Measurements from ENCODE around the gene ACLY.

The ACLY gene

DNA sequence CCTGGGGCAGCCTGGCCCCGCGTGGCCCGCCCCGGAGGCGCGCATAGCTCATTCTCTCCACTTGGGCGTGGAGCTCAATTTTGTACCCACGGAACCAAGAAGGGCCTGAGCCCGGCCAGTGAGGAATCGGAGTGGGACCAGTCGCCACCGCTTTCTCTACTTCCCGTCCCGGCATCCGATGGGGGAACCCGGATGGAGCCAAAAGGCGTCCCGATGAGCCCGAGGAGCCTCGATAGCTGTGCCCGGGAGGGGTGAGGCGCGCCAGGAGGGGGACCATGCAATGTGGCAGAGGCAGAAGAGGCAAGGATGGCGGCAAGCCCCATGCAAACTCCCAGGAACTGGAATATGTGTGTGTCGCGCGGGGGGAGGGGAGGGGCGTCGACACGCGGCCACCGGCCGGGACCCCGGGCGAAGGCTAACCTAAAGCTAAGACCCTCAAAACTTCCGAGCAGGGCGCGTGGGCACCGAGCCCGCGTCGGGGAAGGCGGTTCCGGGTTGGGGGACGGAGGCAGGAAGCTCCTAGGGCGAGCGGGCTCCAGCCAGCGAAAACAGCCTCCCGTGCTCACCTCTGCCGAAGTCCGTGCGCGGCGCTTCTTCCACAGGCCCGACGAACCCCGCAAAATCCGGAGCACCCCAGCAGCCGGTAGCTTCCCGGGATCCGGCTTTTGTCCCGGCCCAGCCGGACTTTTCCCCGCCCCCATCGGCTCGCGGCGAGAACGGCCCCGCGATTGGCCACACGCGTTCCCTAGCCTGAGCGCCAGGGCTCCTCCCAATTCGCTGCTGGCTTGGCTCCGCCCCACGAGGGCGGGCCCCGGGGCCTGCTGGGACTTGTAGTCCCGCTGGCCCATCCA is at the start of gene ACLY:
Gene ACLY, minus strand, starts transcription at position 638 of the 851 bp plus-strand sequence. CDS start 5,078 bp downstream, outside the sequence.
- H3K4me3 ChIP-seq (ENCODE audit: low read length) = peak within 1 kb of the TSS; percentile 96
- peak within 1 kb of the TSS; percentile 98 for H3K9ac ChIP-seq (ENCODE audit: low read length)
- H3K9me3 ChIP-seq (ENCODE audit: control insufficient read depth, low read length) = no peaks in the 10 kb centered on the region
- peaks cover 46% of the 10 kb centered on the region for H3K4me1 ChIP-seq (ENCODE audit: control insufficient read depth, insufficient read depth, low read length)
- DNase-seq (ENCODE audit: low read depth) = peak; percentile 99
- H3K36me3 ChIP-seq (ENCODE audit: control insufficient read depth, insufficient read depth, low read length, severe bottlenecking) = peaks cover 23% of the 10 kb centered on the region
- no peaks in the 10 kb centered on the region for H3K27me3 ChIP-seq (replicated peaks; ENCODE audit: control insufficient read depth, insufficient read depth, low read length)

DNA sequence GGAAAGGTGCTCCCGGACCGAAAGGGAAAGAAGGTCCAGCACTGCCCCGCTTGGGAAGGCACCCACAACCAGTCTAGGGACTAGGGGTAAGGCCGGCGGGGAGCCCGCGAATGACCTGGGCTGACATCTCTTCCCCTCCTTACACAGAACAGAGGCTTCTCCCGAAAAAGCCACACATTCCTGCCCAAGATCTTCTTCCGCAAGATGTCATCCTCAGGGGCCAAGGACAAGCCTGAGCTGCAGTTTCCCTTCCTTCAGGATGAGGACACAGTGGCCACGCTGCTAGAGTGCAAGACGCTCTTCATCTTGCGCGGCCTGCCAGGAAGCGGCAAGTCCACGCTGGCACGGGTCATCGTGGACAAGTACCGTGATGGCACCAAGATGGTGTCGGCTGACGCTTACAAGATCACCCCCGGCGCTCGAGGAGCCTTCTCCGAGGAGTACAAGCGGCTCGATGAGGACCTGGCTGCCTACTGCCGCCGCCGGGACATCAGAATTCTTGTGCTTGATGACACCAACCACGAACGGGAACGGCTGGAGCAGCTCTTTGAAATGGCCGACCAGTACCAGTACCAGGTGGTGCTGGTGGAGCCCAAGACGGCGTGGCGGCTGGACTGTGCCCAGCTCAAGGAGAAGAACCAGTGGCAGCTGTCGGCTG is 49.3 kb upstream of the ACLY start:
- Histone ChIP-seq H3K36me3 (ENCODE audit: control insufficient read depth, insufficient read depth, low read length, severe bottlenecking) (peaks cover 38% of the 10 kb centered on the region), H3K4me3 (ENCODE audit: low read length) (peak overlapping the region; percentile 94), H3K9me3 (ENCODE audit: control insufficient read depth, low read length) (no peaks in the 10 kb centered on the region), H3K9ac (ENCODE audit: low read length) (peak overlapping the region; percentile 98), H3K27me3 (replicated peaks; ENCODE audit: control insufficient read depth, insufficient read depth, low read length) (no peaks in the 10 kb centered on the region), H3K4me1 (ENCODE audit: control insufficient read depth, insufficient read depth, low read length) (peaks cover 31% of the 10 kb centered on the region)
- DNase-seq (ENCODE audit: low read depth) = no peak

DNA sequence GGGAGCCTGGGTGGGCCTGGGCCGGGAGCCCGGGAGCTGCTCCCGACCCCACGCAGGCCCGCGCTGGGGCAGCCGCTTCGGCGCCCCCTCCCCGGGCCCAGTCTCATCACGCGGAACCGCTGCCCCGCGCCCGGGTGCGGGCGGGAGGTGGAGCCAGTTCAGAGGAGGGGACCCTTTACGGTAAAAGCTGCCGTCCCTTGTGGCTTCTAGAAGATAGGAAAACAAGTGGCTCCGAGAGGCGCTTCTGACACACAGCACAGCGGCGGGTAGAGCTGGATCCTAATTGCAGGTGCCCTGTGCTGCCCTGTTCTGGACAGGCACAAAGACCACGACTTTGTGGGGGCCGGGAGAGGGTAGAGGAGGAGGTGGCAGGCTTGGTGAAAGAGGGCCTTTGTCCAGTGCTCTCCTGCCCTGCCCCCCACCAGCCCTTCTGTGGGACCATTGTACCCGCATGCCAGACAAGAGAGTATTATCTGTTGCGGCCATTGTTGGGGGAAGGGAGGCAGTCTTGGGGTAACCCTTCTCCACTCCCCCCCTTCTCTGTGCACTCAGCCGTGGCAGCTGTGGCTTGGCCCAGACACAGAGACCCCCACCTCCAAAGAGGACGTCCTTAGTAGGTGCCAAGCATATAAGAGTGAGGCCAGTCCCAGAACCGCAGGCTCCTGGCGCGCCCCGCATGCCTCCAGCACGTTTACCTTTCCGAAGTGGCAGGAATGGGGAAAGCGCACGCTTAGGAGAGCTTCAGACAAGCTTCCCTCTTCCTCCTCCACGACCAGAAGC is 48.6 kb upstream of the ACLY start:
- Histone ChIP-seq H3K4me3 (ENCODE audit: low read length) (peak overlapping the region; percentile 94), H3K9me3 (ENCODE audit: control insufficient read depth, low read length) (no peaks in the 10 kb centered on the region), H3K4me1 (ENCODE audit: control insufficient read depth, insufficient read depth, low read length) (peaks cover 36% of the 10 kb centered on the region), H3K36me3 (ENCODE audit: control insufficient read depth, insufficient read depth, low read length, severe bottlenecking) (peaks cover 31% of the 10 kb centered on the region), H3K27me3 (replicated peaks; ENCODE audit: control insufficient read depth, insufficient read depth, low read length) (no peaks in the 10 kb centered on the region), H3K9ac (ENCODE audit: low read length) (peak overlapping the region; percentile 98)
- DNase-seq (ENCODE audit: low read depth) = peak; percentile 9

DNA sequence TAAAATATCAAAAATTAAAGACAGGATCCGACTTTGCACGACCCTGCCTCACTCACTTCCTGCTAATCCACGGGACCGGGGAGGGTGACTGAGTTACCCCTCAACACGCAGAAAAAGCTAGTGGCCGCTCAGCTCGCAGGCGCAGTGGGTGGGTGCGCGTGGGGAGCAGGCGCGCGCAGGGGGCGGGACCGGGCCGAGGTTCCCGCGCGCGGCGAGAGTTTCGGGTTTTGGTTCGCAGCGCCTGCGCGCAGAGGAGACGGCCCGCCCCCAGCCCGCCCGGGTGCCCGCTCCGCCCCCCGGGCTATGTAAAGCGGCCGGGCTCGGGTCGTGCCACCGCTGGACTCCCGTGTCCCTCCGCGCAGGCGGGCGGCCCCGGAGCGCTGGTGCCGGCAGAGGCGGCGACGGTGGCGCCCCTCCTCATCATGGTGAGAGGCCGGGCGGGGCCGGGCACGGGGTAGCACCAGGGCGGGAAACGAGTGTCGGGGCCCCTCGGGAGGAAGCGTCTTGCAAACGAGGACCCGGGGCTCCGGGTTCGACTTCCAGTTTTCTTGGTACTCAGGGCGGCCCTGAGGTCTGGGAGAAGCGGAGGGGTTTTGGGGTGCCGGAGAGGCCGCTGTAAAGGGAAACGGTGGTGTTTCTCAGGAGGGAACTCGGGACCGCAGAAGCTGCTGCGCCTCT is 47.9 kb upstream of the ACLY start, which contains the start of gene CNP:
Gene CNP, plus strand, starts transcription at position 333 of the 678 bp plus-strand sequence. Its CDS starts 90 bp downstream, at position 423.
- Histone ChIP-seq H3K9me3 (ENCODE audit: control insufficient read depth, low read length) (no peaks in the 10 kb centered on the region), H3K4me3 (ENCODE audit: low read length) (peak within 1 kb of the TSS; percentile 94), H3K4me1 (ENCODE audit: control insufficient read depth, insufficient read depth, low read length) (peaks cover 36% of the 10 kb centered on the region), H3K27me3 (replicated peaks; ENCODE audit: control insufficient read depth, insufficient read depth, low read length) (peaks cover 5% of the 10 kb centered on the region), H3K36me3 (ENCODE audit: control insufficient read depth, insufficient read depth, low read length, severe bottlenecking) (peaks cover 24% of the 10 kb centered on the region), H3K9ac (ENCODE audit: low read length) (peak within 1 kb of the TSS; percentile 98)
- DNase-seq (ENCODE audit: low read depth) = peak; percentile 98

DNA sequence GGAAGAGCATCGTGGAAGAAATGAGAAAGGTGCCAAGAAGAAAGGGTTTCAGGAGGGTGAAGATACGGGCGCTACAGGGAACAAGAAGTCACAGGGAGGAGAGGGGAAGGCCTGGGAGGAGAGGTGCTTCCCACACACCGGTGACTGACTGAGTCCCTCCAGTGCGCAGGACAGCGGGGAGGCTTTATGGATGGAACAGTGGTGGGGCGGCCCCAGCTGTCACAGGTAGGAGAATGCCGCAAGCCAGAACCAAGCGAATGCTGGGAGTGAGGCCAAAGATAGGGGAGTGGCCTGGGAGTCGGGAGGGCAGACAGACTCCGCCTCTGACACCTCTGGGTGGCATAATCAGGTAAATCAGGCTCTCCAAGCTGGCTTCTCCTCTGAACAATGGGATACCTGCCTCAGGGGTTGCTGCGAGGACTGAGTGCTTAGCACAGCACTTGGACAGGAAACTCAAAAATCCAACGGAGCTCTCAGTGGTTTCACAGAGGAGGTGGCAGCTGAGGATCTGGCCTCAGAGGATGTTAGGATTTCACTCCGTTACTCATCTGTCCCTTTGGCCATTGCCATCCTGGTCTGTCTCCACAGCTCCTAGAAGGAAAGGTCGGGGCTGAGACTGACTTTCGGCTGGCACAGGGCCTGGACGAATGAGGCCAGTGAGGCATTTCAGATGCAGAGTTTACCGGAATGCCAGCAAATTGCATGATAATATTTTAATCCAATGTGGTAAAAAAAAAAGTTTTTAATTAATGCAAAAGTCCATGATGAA is 47.1 kb upstream of the ACLY start:
- Histone ChIP-seq H3K9ac (ENCODE audit: low read length) (peak overlapping the region; percentile 98), H3K36me3 (ENCODE audit: control insufficient read depth, insufficient read depth, low read length, severe bottlenecking) (peaks cover 20% of the 10 kb centered on the region), H3K27me3 (replicated peaks; ENCODE audit: control insufficient read depth, insufficient read depth, low read length) (peaks cover 6% of the 10 kb centered on the region), H3K9me3 (ENCODE audit: control insufficient read depth, low read length) (no peaks in the 10 kb centered on the region), H3K4me3 (ENCODE audit: low read length) (peak overlapping the region; percentile 94), H3K4me1 (ENCODE audit: control insufficient read depth, insufficient read depth, low read length) (peaks cover 36% of the 10 kb centered on the region)
- peak; percentile 65 for DNase-seq (ENCODE audit: low read depth)

DNA sequence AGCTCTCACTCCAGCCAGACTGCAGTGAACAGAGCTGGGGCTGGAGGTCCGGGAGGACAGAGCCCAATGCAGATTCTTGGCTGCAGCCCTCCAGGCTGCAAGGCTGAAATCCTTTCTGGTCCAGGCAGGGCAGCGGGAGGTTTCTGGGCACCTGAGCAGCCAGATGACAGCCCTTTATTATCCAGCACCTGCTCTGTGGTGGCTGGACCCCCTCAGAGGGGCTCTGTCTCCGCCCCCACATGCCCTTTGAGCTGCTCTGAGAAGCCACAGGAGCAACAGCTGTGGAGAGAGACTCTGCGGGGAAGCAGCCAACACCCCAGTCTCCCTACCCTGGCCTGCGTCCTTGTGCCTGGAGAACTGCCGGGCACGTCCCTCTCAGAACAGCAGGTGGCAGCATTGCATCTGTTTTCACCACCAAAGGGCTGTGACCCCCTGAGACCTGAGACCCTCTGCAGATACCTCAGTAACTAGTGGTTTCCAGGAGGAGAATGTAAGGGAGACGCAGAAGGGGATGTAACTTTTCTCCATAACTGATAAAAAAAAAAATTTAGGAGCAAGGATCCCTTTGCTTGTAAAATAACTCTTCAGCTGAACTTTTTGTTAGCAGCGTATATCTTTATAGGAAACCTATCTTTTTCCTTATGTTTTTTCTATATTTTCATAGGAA is 44.1 kb upstream of the ACLY start:
- Histone ChIP-seq H3K27me3 (replicated peaks; ENCODE audit: control insufficient read depth, insufficient read depth, low read length) (peaks cover 6% of the 10 kb centered on the region), H3K9ac (ENCODE audit: low read length) (no peak overlapping the region)
- peak; percentile 85 for DNase-seq (ENCODE audit: low read depth)

DNA sequence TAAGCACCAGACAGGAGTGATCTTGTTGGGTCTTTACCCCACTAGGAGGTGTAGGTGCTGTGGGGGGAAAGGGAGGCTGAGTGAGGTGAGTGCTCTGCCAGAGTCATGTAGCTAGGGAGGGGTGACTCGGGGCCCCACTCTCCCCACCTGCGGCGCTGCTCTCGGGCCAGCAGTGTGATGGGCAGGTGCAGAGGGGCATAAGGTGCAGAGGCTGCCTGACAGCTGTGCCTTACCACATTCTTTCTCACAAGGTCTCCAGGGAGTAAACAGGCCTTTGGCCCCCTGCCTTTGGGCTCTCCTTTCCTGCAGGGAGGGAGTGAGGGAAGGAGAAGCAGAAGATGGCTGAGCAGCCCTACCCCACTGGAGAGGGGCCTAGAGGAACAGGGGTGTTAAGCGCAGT is 43.4 kb upstream of the ACLY start:
- H3K9ac ChIP-seq (ENCODE audit: low read length) = no peak overlapping the region
- DNase-seq (ENCODE audit: low read depth) = no peak
- peaks cover 6% of the 10 kb centered on the region for H3K27me3 ChIP-seq (replicated peaks; ENCODE audit: control insufficient read depth, insufficient read depth, low read length)
- H3K4me1 ChIP-seq (ENCODE audit: control insufficient read depth, insufficient read depth, low read length) = peaks cover 34% of the 10 kb centered on the region
- H3K9me3 ChIP-seq (ENCODE audit: control insufficient read depth, low read length) = no peaks in the 10 kb centered on the region
- no peak overlapping the region for H3K4me3 ChIP-seq (ENCODE audit: low read length)
- no peaks in the 10 kb centered on the region for H3K36me3 ChIP-seq (ENCODE audit: control insufficient read depth, insufficient read depth, low read length, severe bottlenecking)

More for the DNA sequence above, 44.1 kb upstream of the ACLY start:
- no peaks in the 10 kb centered on the region for H3K9me3 ChIP-seq (ENCODE audit: control insufficient read depth, low read length)
- H3K4me3 ChIP-seq (ENCODE audit: low read length) = no peak overlapping the region
- H3K36me3 ChIP-seq (ENCODE audit: control insufficient read depth, insufficient read depth, low read length, severe bottlenecking) = peaks cover 1% of the 10 kb centered on the region
- H3K4me1 ChIP-seq (ENCODE audit: control insufficient read depth, insufficient read depth, low read length) = peaks cover 32% of the 10 kb centered on the region

DNA sequence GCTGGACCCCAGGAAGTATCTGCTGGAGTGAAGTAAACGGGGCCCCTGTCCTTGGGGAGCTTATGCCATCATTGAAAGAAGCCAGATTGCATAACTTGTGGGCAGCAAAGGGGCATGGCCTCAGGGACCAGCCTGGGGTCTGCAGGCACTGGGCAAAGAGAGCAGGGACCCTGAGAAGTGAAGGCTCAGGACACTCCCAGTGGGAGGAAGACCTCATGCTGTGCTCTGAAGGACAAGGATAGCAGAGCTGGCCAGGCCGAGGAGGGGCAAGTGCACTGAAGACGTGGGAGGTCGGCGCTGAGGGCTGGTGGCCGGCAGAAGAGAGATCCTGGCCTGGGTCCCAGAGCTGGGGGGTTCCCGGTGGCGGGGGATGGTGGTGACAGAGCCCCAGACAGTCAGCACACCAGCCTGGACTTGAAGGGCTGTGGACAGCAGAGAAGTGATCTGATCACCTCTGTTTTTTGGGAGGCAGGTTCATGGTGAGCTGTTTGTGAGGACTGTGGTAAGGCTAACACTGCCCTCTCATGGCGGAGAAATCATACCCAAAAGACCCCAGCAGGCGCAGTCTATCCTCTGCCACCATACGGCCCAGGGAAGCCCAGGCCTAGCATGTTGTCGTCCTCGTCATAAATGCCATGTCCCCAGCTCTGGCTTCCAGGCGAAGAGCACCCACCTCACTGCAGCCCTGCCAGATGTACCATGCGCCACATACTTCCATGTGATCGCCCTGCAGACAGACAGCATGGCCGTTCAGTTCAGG is 40.8 kb upstream of the ACLY start:
- H3K36me3 ChIP-seq (ENCODE audit: control insufficient read depth, insufficient read depth, low read length, severe bottlenecking) = no peaks in the 10 kb centered on the region
- peaks cover 22% of the 10 kb centered on the region for H3K4me1 ChIP-seq (ENCODE audit: control insufficient read depth, insufficient read depth, low read length)
- no peak overlapping the region for H3K9ac ChIP-seq (ENCODE audit: low read length)
- peak; percentile 49 for DNase-seq (ENCODE audit: low read depth)
- no peaks in the 10 kb centered on the region for H3K9me3 ChIP-seq (ENCODE audit: control insufficient read depth, low read length)
- H3K4me3 ChIP-seq (ENCODE audit: low read length) = no peak overlapping the region
- peaks cover 6% of the 10 kb centered on the region for H3K27me3 ChIP-seq (replicated peaks; ENCODE audit: control insufficient read depth, insufficient read depth, low read length)

DNA sequence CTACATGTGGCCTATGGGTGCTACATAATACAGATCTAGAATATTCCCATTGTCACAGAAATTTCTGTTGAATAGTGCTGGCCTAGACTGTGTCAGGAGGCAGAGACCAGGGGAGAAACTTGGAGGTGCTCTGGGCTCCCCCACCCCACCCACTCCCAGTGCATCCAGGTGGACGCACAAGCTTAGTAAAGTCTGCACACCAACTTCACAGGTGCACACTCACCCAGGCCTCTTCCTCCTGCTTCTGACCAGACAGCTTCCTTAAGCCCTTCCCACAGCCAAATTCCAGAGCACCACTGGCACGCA is 40.2 kb upstream of the ACLY start:
- H3K4me3 ChIP-seq (ENCODE audit: low read length) = no peak overlapping the region

More for the DNA sequence above, 40.2 kb upstream of the ACLY start:
- peaks cover 6% of the 10 kb centered on the region for H3K27me3 ChIP-seq (replicated peaks; ENCODE audit: control insufficient read depth, insufficient read depth, low read length)
- DNase-seq (ENCODE audit: low read depth) = no peak
- H3K9ac ChIP-seq (ENCODE audit: low read length) = no peak overlapping the region
- H3K9me3 ChIP-seq (ENCODE audit: control insufficient read depth, low read length) = no peaks in the 10 kb centered on the region
- no peaks in the 10 kb centered on the region for H3K36me3 ChIP-seq (ENCODE audit: control insufficient read depth, insufficient read depth, low read length, severe bottlenecking)
- peaks cover 22% of the 10 kb centered on the region for H3K4me1 ChIP-seq (ENCODE audit: control insufficient read depth, insufficient read depth, low read length)

All from adipocyte (in vitro differentiated cells).